Stimulated activated CD4-positive, alpha-beta T cell treated with anti-CD3 and anti-CD28 coated beads, TNF-alpha, amount 100 ng/mL, for 1 hour (primary cell): Measurements from ENCODE around the gene HIGD1A.
A peak's percentile ranks its signal among the peaks of the same experiment; 100 is the strongest.

Experiments
- DNase-seq, 3 donors: peaks; one replicate each; pipeline ENCODE4 v3.0.0-alpha.2; 2020; ENCODE audit warnings: low read depth in 3 of 3, low spot score in 1 of 3

The HIGD1A gene

GRCh38 chr3:42804106-42804830, at the start of gene HIGD1A:
Gene HIGD1A (minus strand): TSS chr3:42804490. CDS start chr3:42794253, 10,237 bp downstream.
- peak; percentile 83 to 87 (median 83) for DNase-seq

- DNase-seq = no peak
Observed at GRCh38 chr3:42853739-42854302, 49.5 kb upstream of the HIGD1A start.

GRCh38 chr3:42853056-42853455, 48.8 kb upstream of the HIGD1A start:
- DNase-seq = no peak

GRCh38 chr3:42852441-42852840, 48.2 kb upstream of the HIGD1A start:
- DNase-seq = no peak

GRCh38 chr3:42851228-42851834, 47.0 kb upstream of the HIGD1A start:
- no peak for DNase-seq

GRCh38 chr3:42850263-42850662, 46.0 kb upstream of the HIGD1A start:
- DNase-seq = no peak

GRCh38 chr3:42849017-42849416, 44.7 kb upstream of the HIGD1A start:
- DNase-seq = no peak

GRCh38 chr3:42847731-42848130, 43.4 kb upstream of the HIGD1A start:
- no peak for DNase-seq

GRCh38 chr3:42846685-42847522, 42.6 kb upstream of the HIGD1A start:
- no peak for DNase-seq

- DNase-seq = no peak
Observed at GRCh38 chr3:42844815-42845214, 40.5 kb upstream of the HIGD1A start.

- no peak for DNase-seq
Observed at GRCh38 chr3:42844412-42844713, 40.1 kb upstream of the HIGD1A start.

- no peak for DNase-seq
Observed at GRCh38 chr3:42843713-42844411, 39.6 kb upstream of the HIGD1A start.

- no peak for DNase-seq
Observed at GRCh38 chr3:42841332-42841731, 37.0 kb upstream of the HIGD1A start.

GRCh38 chr3:42839616-42840015, 35.3 kb upstream of the HIGD1A start:
- no peak for DNase-seq

- no peak for DNase-seq
Observed at GRCh38 chr3:42838571-42838970, 34.3 kb upstream of the HIGD1A start.

GRCh38 chr3:42836150-42837123, 32.1 kb upstream of the HIGD1A start:
- DNase-seq = no peak

- DNase-seq = peak; percentile 21 to 48 (median 29)
Observed at GRCh38 chr3:42831321-42831713, 27.0 kb upstream of the HIGD1A start.

- no peak for DNase-seq
Observed at GRCh38 chr3:42830437-42831320, 26.4 kb upstream of the HIGD1A start.
